Measurements from ENCODE around the gene PELI3. TPM values are rescaled to one million over a fixed set of nuclear protein-coding genes. Genes with fewer than 3 reads are reported as not detected.
A peak's percentile ranks its signal among the peaks of the same experiment; 100 is the strongest.

Gene PELI3
- total RNA-seq, 1 experiment from 2014 or later, result 22.9 TPM

GRCh38 chr11:66477263-66478201, 10.8 kb downstream of the PELI3 start:
- ChIA-PET CTCF (no interaction called here), POLR2A (ENCODE audit: unreplicated experiment) (no interaction called here)
- H3K36me3 ChIP-seq (ENCODE audit: low read depth, low read length), result no peaks in the 10 kb centered on the region; the same call in 1 of the 2 replicates
- no peaks in the 10 kb centered on the region for H3F3A ChIP-seq (ENCODE audit: low read length, unreplicated experiment)
- intact Hi-C loops (cut with micrococcal nuclease), result no loop called here
- H2AFZ ChIP-seq (ENCODE audit: low read length), result no peak overlapping the region
- no peaks in the 10 kb centered on the region for H3K9me2 ChIP-seq (replicated peaks; ENCODE audit: low read length)
- no peak for DNase-seq
- peaks cover 14% of the 10 kb centered on the region for H3K4me1 ChIP-seq (ENCODE audit: insufficient read depth, low read length)
- H3K27me3 ChIP-seq (ENCODE audit: low read length), result no peaks in the 10 kb centered on the region
- no peak overlapping the region for H3K4me2 ChIP-seq (ENCODE audit: low read length)
- no peaks in the 10 kb centered on the region for H3K9me3 ChIP-seq (ENCODE audit: low read length)
- no peak for TF ChIP-seq EZH2phosphoT487 (IDR thresholded peaks at IDR 0.05; ENCODE audit: borderline replicate concordance, low read length)
- TF ChIP-seq, protein P1, sequence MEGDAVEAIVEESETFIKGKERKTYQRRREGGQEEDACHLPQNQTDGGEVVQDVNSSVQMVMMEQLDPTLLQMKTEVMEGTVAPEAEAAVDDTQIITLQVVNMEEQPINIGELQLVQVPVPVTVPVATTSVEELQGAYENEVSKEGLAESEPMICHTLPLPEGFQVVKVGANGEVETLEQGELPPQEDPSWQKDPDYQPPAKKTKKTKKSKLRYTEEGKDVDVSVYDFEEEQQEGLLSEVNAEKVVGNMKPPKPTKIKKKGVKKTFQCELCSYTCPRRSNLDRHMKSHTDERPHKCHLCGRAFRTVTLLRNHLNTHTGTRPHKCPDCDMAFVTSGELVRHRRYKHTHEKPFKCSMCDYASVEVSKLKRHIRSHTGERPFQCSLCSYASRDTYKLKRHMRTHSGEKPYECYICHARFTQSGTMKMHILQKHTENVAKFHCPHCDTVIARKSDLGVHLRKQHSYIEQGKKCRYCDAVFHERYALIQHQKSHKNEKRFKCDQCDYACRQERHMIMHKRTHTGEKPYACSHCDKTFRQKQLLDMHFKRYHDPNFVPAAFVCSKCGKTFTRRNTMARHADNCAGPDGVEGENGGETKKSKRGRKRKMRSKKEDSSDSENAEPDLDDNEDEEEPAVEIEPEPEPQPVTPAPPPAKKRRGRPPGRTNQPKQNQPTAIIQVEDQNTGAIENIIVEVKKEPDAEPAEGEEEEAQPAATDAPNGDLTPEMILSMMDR (conservative IDR thresholded peaks at IDR 0.05; ENCODE audit: low read depth, low read length), result no peak
- no peak for TF ChIP-seq EZH2 (IDR thresholded peaks at IDR 0.05; ENCODE audit: low read length, unreplicated experiment)
- no peak overlapping the region for H3K27ac ChIP-seq (ENCODE audit: low read length)
- H3K4me3 ChIP-seq (ENCODE audit: low read length), result no peak overlapping the region
- no peak for ATAC-seq
- no peak overlapping the region for H3K9ac ChIP-seq (ENCODE audit: low read length)
- no TSS peak for BruUV-seq (replicated peaks)
- no peaks in the 10 kb centered on the region for H4K20me1 ChIP-seq (ENCODE audit: low read length)
- peaks cover 14% of the 10 kb centered on the region for H3K79me2 ChIP-seq (ENCODE audit: low read length)

DNA sequence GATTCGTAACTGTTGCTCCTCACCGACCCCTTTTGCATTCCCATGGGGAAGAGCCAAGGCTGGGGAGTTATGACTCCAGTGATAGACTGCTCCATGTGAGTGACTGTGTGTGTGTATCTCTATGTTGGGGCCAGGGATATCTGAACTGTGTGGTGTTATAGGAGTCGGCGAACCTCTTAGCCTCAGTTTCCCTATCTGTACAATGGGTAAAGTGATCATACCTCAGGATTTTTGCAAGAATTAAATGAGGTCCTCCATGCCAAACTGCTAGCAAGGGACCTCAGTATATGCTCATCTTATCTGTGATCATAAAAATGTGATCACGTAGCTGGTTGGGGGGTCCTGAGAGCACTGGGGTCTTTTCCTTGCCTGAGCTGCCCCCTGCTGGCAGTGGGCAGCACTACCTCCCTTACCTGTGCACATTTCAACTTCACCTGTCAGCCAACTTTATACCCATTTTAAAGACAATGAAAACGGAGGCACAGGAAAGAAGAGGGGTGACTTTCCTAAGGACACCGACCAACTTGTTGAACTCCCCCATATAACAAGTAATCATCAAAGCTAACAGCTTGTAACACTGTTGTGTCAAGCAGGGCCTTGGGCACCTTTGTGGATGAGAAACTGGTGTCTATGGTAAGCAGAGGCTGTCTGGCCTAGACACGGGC, 12.2 kb downstream of the PELI3 start:
- ATAC-seq, result no peak
- Histone ChIP-seq H3K27me3 (ENCODE audit: low read length) (no peaks in the 10 kb centered on the region), H3K4me3 (ENCODE audit: low read length) (peak overlapping the region; percentile 78), H3K9ac (ENCODE audit: low read length) (peak overlapping the region; percentile 78), H3K27ac (ENCODE audit: low read length) (peak overlapping the region; percentile 41; the same call in 1 of the 2 replicates), H3F3A (ENCODE audit: low read length, unreplicated experiment) (no peaks in the 10 kb centered on the region), H3K79me2 (ENCODE audit: low read length) (peaks cover 14% of the 10 kb centered on the region), H3K4me1 (ENCODE audit: insufficient read depth, low read length) (peaks cover 14% of the 10 kb centered on the region), H3K9me2 (replicated peaks; ENCODE audit: low read length) (no peaks in the 10 kb centered on the region), H2AFZ (ENCODE audit: low read length) (peak overlapping the region; percentile 69), H4K20me1 (ENCODE audit: low read length) (no peaks in the 10 kb centered on the region), H3K36me3 (ENCODE audit: low read depth, low read length) (no peaks in the 10 kb centered on the region), H3K9me3 (ENCODE audit: low read length) (no peaks in the 10 kb centered on the region), H3K4me2 (ENCODE audit: low read length) (peak overlapping the region; percentile 87)
- no TSS peak for BruUV-seq (replicated peaks)
- TF ChIP-seq, protein P1 (conservative IDR thresholded peaks at IDR 0.05; ENCODE audit: low read depth, low read length), result peak; percentile 100
- TF ChIP-seq EZH2phosphoT487 (IDR thresholded peaks at IDR 0.05; ENCODE audit: borderline replicate concordance, low read length), result no peak
- ChIA-PET POLR2A (ENCODE audit: unreplicated experiment) (no interaction called here), CTCF (interaction anchor here (0.6 kb wide), 1 partner anchor 281 kb away, joined by 11 read pairs; no protein-coding TSS in a partner anchor)
- DNase-seq, result peak; percentile 62
- intact Hi-C loops (cut with micrococcal nuclease), result loop anchor here (1.0 kb wide), 1 partner anchor 71 kb away; no protein-coding TSS in a partner anchor
